Activated CD8-positive, alpha-beta memory T cell treated with anti-CD3 and anti-CD28 coated beads for 48 hours (primary cell): ENCODE measurements around the gene OPA1.
"Not testable (repeated sequence)": the region's sequence is repeated elsewhere in the genome, so short reads cannot be mapped to it uniquely, and the experiment has no call there.

Experiments
- DNase-seq, 3 experiments: peaks; one replicate each; pipeline ENCODE4 v3.0.0-alpha.2; 2020; ENCODE audit warnings: low read depth in 2 of 3, low spot score in 2 of 3

Gene OPA1

DNA sequence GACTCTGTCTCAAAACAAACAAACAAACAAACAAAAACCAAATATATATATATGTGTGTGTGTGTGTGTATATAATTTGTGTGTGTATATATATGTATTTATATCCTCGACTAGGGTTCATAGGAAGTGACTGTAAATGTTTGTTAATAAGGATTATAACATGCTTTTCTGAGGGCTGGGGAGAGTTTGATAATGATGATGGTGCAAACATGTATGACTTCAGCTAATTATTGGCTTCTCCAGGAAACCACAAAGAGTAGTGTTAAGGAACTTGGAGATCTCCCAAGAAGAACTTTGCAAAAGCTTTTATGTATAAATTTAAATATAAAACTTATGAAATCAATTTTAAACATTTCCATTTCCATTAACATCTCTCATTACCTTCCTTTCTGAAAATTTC is 3.9 kb upstream of the OPA1 start:
- no peak for DNase-seq

DNA sequence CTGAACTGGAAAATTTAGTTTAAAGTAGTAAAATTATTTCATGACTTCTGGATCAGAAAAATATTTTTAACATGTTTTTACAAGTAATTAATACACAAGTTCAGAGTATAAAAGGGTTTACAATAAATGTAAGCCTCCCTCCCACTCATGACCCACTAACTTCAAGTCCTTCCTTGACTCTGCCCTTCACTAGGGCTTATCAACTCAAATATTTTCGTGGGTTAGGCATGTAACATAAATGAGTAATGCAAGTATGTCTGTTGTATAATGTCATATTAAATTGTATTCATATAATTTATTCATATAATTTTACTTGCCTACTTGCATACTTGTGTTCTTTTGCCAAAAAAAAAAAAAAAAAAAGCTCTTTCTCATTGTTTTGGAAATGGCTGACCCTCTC is 3.4 kb upstream of the OPA1 start:
- no peak for DNase-seq

DNA sequence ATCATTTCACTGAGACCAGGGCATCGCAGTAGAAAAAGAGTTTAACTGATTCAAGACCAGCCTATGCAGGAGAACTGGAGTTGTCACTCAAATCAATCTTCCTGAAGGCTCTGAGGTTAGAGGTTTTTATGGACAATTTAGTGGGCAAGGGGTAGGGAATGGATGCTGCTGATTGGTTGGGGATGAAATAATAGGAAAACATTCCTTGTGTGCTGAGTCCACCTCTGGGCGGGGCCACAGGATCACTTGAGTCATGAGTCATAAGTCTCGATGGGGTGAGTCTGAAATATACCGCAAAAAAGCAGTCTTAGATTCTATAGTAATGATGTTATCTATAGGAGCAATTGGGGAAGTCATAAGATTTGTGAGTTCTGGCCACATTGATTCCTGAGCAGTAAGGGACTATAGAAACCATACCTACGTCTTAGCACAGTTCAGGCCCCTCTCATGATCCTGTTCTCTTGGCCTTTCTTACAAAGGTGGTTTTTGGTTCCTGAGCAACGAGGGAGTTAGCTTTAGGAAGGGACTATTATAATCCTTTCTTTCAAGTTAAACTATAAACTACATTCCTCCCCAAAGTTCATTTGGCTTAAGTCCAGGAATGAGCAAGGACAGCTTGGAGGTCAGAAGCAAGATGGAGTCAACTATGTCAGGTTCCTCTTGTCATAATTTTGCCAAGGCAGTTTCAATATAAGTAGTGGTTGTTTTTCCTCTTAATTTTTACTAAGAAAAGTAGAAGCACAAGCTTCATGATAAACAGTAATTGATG is 2.7 kb upstream of the OPA1 start:
- DNase-seq = no peak

DNA sequence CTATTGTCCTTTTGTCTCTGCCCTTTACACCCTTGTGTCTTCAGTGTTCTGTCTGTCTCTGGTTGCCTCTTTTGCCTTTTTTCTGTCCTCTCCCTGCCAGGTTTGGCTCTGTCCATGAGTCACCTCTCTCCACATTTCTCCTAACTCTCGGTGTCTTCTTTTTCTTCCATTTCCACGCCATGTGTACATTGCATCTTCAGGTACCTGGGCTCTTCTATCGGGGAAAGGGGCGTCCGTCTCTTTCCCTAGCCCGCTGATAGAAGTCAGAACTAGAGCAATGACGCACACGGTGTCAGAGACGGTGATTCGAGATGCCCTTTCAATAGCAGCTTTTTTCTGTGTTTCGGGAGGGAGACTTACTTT is 641 bp downstream of the OPA1 start:
- peak in 1 of 3 experiments; percentile 10 for DNase-seq

DNA sequence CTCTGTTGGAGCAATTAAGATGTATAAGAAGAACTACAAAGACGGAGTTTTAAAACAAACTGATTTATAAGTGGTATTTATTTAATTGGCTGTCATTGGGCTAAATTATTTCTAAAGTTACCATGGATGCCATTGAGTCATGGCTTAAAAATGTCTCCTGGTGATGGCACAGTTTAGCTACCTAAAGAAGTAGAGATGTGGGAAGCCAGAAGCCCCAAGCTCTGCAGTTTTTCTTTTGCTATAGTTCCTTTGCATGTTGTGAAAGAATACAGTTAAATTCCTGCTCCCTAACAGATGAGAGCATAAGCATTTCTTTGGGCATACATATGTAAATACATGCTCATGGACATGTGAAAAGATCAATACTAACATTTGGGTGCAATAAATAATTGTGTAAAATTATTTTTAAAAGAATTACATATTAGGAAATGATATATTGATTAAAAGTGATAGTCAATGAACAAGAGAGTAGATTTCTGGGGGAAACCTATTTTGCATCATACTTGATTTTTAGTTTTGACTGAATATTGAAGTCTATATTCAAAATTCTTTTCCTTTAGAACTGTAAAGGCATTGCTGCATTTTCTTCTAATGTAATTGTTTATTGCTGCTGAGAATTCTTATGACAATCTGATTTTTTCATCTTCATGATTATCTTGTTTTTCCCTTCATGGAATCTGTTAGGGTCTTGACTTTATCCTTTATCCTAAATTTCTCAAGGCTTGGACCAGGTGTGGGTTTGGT is 2.1 kb downstream of the OPA1 start:
- DNase-seq = no peak

DNA sequence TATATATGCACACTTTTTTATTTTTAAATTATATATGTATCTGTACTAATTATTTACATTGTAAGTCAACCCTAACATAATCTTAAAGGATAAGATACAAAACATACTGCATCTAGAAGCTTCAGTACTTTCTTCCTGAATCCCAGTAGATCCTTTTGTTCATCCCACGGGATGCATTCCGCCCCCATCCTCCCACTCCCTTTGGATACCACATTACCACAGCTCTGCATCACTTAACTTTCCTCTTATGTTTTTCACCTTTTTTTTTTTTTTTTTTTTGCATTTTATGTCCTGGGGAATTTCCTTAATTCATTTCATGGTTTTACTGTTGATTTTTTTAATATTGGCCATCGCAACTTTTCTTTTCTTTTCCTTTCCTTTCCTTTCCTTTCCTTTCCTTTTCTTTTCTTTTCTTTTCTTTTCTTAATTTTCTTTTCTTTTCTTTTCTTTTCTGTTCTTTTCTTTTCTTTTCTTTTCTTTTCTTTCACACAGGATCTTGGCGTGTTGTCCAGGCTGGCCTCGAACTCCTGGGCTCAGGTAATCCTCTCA is 3.0 kb downstream of the OPA1 start:
- DNase-seq = no peak

DNA sequence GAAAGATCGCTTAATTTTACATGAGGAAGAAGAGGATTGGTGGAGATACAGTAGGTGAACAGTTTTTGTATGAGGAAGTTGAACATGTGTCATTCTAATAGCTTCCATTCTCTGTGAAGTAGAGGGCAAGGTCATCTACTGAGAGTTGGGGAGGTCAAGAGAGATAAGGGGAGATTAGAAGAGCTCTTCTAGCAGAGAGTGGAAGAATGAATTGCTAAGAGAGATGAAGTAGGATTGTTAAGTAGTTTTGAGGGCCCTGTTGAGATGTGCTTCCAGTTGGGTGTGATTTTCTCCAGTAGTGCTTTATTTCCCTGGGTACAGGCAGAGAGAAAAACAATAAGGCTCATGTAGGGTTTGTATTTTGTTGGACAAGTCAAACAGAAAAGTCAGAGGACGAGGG is 5.2 kb downstream of the OPA1 start:
- DNase-seq = no peak

DNA sequence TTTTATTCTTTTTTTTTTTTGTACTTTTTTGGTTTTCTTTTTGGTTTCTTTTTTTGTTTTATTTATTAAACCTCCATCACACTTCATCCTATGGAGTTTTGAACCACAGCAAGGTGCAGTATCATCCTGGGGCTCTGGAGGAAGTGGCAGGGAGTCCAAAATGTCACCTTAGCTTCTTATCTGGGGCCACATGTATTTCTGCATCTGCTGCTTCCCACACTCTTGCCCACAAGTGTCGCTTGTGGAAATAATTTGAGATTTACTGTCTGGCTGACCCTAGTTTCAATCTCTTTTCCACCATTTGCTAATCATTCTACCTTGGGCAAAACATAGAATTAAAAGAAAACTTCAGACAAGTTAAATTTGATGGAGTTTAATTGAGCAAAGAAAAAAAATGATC is 6.4 kb downstream of the OPA1 start:
- DNase-seq = no peak

DNA sequence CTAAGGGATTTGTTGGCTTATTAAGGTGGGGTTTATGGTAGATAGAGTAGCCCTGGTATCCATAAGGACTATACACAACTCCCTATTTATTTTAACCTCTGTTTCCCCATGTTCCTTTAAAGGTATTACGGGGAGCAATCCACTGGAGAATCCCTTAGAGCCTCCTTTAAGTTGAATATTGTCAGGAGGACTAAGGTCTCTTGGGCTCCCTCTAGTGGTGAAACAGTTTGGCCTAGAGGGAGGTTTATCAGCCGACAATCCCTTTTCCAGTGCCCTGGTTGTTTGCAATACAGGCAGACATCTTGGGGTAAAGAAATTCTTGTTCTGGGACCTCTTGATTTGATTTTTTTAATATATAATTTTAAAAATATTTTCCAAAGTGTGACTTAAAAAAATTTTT is 12.9 kb downstream of the OPA1 start:
- DNase-seq = peak in 1 of 3 experiments; percentile 20

DNA sequence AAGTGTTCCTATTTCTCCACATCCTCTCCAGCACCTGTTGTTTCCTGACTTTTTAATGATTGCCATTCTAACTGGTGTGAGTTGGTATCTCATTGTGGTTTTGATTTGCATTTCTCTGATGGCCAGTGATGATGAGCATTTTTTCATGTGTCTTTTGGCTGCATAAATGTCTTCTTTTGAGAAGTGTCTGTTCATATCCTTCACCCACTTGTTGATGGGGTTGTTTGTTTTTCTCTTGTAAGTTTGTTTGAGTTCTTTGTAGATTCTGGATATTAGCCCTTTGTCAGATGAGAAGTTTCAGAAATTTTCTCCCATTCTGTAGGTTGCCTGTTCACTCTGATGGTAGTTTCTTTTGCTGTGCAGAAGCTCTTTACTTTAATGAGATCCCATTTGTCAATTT is 13.9 kb downstream of the OPA1 start:
- not testable (repeated sequence) for DNase-seq

DNA sequence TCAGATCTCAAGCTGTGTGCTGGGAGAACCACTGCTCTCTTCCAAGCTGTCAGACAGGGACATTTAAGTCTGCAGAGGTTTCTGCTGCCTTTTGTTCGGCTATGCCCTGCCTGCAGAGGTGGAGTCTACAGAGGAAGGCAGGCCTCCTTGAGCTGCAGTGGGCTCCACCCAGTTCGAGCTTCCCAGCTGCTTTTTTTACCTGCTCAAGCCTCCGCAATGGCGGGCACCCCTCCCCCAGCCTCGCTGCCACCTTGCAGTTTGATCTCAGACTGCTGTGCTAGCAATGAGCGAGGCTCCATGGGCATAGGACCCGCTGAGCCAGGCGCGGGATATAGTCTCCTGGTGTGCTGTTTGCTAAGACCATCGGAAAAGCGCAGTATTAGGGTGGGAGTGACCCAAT is 17.5 kb downstream of the OPA1 start:
- not testable (repeated sequence) for DNase-seq

DNA sequence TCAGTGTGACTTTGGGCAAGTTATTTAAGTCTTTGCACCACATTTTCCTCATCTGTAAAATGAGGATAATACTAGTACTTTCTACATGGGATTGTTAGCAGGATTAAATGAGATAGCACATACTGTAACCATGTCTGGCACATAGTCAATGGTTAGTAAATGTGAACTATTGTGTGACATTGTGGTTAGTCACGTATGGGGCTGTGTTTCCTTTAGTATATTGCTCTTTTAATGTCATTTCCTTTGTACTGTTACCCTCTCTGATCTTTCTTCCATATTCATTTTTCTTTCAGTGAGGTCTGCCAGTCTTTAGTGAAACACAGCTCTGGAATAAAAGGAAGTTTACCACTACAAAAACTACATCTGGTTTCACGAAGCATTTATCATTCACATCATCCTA is 21.4 kb downstream of the OPA1 start:
- no peak for DNase-seq

DNA sequence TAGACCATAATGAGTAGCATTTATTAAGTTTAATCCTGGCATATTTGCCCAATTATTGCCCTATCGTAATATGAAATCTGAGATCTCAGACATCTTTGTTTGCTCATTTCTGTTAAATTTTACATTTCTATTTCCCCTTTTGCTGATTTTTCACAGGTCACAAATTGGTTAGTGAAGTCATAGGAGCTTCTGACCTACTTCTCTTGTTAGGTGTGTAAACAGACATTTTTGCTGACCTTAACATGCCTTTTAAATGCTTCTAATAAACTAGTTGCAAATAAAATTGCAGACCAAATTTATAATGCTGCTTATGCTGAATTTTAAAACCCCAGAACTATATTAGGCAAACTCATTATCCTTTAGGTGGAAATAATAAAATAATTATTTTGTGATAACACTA is 24.6 kb downstream of the OPA1 start:
- DNase-seq = no peak

DNA sequence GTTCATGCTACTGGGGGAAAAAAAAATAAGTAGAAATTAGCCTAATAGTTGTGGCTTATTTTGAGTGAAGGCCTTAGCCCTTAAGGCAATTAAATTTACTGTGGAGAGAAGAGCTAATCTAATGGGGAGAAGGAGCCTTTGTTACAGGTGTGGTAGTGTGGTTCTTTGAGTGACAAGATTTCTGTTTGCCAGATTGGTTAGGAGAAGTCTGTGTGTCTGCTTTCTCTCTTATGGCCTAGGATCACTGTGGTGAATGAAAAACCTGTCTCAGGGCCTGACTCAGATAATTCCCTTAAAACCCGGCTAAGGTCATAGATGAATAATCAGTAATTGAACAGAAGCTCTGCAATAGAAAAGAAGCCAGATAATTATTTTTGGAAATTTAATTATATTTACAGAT is 27.0 kb downstream of the OPA1 start:
- DNase-seq = no peak

DNA sequence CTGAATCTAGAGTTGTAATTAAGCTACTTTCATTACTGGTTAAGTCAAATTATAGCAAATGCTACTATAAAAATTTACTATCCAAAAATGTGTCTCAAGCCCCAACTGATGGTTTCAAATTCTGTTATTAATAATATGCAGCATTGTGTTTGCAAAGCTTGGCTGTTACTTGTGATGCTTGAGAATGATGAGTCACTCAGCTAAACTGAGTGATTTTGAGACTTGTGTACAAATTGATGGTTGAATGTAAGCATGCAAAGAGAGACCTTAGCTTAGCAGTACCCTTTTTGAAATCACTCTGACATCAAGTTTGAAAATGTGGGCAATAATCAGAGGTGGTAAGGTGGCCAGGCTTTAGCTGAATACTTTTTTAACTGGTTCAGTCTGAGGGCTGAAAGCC is 27.6 kb downstream of the OPA1 start:
- DNase-seq = no peak

DNA sequence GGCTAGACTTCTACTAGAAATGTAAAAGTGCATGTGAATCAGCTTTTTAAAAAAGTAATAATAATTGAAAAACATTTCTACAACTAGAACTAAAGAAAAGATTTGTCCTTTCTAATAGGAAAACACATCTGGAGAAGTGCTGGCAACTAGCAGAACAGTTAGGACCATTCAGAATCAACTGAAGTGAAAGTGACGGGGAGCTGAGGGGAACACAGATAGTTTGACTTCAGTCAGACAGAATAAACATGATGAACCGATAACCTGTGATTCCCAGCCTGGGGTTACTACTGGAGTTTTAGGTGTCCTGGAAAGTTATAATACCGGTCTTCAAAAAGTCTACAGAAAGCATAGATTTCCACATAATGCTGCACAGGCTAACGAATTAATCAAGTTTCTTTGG is 28.1 kb downstream of the OPA1 start:
- DNase-seq = no peak

DNA sequence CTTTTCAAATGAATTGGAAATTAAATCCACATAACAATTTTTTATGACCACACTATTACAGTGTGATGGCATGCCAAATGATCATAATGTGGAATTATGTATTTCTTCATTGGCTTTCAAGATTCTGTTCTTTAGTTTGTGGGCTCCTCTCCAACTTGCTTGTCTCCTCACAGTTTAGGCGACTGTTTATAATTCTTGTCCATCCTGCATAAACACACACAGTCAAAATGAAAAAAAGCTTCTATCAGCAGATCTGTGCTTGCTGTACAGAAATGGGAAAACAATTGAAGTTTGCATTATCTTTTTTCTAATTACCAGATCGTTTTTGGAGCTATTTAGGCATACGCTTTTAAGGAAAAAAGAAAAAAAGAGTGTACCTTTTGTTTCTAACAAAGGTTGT is 37.0 kb downstream of the OPA1 start:
- no peak for DNase-seq

DNA sequence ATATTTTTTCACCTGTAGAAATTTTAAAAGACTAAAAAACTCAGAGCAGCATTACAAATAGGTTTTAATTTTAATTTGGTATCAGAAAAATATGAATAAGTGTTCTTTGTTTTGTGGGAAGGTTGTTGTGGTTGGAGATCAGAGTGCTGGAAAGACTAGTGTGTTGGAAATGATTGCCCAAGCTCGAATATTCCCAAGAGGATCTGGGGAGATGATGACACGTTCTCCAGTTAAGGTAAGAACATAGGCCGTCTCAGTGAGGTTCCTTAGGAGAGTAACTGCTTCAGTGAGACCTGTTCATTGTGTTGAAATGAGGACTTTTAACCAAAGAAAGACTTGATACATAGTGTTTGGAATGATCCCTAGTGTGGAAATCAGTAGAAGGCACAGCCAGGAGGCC is 44.8 kb downstream of the OPA1 start:
- DNase-seq = no peak

DNA sequence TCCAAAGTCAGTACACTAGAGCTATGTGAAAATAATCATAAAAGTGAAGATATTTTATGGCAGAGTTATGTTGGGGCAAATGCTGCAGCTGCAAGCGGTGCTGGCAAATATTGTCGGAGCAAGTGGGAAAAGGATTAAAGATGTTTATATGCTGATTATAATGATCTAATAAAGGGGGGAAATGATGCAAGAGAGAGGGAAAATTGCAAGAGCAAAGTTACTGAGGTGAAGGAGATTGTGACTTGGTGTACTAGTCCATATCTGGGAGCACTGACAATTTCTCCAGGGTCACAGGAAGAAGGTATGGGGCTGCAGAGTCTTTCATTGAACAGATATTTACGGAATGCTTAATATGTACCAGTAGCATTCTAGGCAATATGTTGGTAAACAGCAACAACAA is 45.8 kb downstream of the OPA1 start:
- DNase-seq = no peak

DNA sequence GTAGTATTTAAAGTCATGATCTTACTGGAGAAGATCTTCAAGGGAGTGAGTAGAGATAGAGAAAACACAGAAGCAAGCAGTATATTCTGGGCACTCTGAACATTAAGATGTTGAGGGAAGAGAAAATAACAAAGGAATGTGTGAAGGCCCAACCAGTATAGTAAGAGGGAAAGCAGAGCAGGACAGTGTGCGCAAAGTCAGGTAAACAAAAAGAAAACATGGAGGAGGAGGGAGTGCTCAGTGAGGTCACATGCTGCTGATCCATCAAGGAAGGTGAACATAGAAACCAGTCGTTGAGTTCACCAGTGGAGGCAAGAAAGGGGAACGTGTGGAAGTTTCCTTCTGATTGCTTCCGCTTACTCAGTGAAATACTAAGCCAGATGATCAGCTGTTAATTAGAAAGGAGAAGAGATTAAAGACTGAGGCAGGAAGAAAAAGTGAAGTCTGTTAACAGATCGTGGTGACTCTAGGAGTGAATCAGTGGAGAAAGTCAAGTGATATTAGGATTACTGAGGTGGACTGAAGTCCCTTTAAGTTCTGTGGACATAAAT is 47.2 kb downstream of the OPA1 start:
- DNase-seq = no peak

DNA sequence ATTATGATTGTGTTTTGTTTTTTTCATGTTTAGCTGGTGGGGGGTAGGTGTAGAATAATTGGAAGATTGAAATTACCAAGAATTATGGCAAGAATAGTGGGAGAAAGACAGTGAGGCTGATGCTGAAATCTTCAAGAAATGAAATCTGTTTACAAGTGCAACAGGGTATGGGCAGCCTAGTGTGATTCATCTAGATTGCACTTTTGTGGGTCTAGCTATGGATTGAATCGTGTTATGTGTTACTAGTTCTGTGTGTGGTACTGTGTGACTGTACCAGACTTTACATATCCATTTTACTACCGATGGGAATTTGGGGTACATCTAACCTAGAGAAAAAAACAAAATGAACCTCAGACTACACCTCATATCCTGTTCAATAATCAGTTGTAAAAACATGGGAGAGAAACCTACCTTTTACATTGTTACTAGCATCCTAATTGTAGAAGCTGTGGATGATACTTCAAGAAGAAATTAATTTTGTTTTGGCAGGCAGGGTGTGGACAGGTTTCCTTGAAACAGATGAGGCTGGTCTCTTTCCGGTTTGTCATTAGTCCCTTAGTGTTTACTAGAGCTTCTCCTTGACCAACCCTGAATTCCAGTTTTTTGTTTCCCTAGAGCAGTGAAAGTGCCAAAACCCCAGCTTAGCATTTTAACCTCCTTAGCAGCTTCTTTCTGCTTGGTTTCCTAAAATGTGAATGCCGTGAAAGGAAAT is 47.9 kb downstream of the OPA1 start:
- DNase-seq = no peak

DNA sequence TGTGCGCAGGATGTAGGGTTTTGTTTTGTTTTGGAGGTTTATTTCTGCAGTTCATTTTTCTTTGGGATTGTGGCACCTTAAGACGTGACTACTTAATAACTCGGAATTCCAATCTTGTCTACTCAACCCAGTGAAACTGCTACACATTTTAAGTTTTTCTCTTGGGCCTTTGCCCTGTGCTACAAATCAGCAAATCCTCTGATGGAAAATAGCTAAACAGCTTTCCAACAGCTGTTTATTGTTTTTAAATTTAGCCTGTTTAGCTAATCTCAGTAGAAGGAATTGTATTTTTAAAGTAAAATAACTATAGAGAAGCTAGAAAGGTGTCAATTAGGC is 48.4 kb downstream of the OPA1 start:
- no peak for DNase-seq
